ENCODE results near the gene THUMPD1.
"Not testable (repeated sequence)": the region's sequence is repeated elsewhere in the genome, so short reads cannot be mapped to it uniquely, and the experiment has no call there.

The THUMPD1 gene, protein sequence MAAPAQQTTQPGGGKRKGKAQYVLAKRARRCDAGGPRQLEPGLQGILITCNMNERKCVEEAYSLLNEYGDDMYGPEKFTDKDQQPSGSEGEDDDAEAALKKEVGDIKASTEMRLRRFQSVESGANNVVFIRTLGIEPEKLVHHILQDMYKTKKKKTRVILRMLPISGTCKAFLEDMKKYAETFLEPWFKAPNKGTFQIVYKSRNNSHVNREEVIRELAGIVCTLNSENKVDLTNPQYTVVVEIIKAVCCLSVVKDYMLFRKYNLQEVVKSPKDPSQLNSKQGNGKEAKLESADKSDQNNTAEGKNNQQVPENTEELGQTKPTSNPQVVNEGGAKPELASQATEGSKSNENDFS

DNA sequence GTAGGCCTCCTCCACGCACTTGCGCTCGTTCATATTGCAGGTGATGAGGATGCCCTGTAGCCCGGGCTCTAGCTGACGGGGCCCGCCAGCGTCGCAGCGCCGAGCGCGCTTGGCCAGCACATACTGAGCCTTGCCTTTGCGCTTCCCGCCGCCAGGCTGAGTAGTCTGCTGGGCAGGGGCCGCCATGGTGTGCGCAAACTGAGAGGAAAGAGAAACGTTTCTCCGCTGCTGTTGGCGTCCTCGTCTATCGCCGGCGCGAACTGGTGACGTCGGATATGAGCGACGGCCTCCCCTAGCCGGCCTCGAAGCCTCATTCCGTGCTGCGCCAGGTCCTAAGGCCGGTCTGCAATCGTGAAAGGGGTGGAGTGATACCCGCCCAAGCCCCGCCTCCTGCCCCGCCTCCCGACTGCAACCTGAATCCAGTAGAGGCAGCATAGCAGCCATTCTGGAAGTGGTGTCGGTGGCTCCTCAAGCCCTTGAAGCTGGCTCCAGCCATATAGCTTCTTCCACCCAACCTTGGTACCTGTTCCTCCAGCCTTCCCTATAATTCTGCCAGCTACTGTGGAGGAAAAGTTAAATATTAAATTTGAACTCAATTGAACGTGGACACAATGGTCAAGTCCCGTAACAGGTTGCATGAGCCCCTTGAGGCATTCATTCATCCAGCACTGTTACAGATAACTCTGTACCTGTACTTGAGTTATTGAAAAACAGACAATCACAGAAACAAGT is at the start of gene THUMPD1:
Gene THUMPD1 (minus strand): TSS at position 265 of the 732 bp plus-strand sequence. CDS start 79 bp downstream, at position 186.
- peak; percentile 92 to 97 (median 96) for DNase-seq

DNA sequence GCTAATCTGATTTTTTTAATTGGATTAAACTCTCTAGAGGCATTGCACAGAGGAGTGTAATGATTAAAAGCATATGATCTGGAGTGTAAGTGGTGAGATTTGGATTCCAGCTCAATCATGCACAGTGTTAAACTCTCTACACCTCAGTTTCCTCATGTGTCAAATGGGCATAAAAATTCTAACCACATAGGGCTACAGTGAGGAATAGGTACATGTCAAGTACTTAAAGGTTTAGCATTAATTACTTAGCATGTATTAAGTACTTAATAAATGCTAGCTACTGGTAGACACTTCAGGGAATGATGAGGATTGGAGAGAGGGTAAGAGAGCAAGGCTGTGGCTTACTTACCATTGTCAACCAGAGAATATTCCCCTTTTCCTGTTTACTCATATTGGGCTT is 47.5 kb upstream of the THUMPD1 start:
- DNase-seq = no peak

DNA sequence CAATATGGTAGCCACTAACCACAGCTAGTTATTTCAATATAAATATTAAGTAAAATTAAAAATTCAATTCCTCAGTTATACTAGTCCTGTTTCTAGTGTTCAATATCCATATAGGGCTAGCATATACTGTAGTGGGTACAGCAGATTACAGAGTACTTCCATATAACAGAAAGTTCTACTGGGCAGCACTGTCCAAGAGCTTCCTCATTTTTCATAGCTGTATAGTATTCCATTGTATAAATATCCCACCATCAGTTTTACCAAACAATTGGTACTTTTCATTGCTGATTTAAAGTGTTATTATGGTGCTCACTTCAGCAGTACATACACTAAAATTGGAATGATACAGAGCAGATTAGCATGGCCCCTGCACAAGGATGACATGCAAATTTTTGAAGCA is 42.6 kb upstream of the THUMPD1 start:
- no peak for DNase-seq

DNA sequence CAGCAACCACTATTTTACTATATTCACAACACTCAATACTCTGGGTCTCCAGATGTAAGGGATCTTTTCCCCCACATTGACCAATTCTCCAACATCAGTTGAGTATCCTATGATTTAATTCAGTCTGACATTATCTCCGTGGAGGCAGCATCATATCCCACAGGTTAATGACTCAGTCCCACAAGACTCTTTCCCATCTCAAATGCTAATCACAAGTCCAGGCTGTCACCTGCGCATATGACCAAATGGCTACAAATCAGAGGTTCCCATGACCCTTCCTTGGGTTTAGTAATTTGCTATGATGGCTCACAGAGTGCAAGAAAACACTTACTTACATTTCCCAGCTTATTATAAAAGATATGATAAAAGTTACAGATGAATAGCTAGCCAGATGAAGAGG is 40.9 kb upstream of the THUMPD1 start:
- DNase-seq = no peak

DNA sequence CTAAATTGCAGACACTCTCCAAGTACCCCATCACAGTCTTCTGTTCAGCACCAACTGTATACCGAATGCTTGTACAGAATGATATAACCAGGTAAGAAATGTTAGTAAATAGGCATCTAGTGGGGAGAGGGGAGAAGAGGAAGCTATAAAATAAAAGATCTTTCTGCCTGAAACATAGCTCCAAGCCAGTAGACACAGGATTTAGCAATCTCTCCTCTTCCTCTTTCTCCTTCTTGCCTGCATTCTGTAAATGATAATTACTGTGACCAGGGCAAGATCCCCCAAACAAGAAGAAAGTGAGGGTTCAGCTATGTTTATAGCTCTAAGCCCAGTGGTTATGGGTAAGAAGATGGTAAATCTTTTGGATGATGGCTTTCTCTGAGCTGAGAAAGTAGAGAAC is 40.1 kb upstream of the THUMPD1 start:
- DNase-seq = no peak

DNA sequence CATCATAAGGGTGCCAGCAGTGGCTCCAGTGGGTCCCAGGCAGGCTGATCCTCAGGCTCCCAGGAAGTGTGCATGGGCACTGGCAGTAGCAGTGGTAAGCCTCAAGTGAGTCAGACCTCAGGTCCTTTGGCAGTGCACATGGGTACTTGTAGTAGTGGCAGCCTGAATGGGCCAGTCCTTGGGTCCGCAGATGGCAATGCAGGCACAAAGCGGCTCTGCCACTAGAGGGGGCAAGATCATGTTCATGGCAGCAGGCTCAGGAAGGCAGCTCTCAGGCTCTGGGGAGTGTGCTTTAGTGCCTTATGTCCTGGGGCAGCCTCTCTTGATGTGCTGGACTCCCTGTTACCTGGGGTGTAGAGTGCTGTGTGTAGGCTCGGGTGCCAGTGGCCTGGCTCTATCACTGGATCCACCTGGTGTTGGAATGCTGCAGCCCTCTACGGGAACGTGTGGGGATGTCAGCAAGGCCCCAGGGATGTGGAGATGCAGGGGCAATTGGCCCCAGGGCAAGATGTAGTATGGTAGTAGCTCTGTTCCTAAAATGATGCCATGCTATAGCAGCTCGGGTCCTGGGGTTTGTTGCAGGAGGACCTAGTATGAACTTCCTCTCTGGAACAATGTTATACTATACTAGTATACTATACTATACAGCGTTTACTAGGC is 33.2 kb upstream of the THUMPD1 start:
- DNase-seq = peak in 3 of 4 experiments; percentile 3 to 20 (median 17)

DNA sequence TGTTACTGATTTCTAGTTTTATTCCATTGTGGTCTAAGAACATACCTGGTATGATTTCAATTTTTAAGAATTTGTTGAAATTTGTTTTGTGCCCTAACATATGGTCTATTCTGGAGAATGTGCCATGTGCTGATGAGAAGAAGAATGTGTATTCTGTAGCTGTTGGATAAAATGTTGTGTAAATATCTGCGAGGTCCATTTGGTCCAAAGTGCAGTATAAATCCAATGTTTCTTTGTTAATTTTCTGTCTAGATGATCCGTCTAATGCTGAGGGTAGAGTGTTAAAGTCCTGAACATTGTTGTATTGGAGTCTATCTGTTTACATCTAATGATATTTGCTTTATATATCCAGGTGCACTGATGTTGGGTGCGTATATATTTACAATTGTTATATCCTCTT is 32.1 kb upstream of the THUMPD1 start:
- DNase-seq = no peak

DNA sequence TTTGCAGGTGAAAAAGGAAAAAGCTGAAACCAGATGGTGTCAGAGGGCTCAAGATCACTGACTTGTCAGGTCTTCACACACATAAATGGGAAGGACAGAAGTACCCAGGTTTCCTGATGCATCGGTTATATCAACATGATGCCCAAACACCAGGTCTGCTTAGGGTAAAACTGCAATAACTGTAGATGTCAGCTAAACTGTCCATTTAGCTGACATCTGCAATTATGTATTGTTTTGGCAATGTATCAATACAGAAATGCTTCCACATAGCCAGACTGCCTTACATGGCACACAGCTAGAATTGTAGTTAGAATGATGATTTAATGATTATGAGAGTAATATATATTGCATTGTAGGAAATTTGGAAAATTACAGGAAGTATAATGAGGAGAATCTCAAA is 27.2 kb upstream of the THUMPD1 start:
- no peak for DNase-seq

DNA sequence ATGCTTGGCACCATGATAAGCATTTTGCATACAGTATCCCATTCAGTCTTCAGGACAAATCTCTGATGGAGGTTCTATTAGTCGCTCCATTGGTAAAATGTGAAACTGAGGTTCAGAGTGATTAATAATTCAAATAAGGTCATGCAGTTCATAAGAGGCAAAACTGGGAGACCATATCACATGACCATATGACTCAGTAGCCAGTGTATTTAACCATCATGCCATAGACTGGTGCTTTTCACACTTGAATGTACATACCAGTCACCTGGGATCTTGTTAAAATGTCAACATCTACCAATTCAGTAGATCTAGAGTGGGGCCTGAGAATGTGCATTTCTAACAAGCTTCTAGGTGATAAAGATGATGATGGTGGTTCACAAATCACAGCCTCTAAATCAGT is 26.5 kb upstream of the THUMPD1 start:
- DNase-seq = no peak

DNA sequence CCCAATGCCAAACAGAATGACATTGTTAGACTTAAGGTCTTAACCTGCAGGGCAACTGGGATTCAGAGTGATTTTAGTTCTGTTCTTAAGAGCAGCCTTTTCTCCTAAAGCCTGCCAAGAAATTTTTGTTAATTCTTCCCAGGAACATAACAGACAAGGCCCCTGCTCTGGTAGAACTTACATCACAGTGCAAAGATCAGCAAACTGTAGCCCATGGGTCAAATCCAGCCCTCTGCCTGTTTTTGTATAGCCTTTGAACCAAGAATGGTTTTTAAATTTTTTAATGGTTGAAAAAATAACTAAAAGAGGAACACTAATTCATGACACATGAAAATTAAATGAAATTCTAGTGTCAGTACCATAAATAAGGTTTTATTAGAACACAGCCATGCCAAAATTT is 26.0 kb upstream of the THUMPD1 start:
- DNase-seq = no peak

DNA sequence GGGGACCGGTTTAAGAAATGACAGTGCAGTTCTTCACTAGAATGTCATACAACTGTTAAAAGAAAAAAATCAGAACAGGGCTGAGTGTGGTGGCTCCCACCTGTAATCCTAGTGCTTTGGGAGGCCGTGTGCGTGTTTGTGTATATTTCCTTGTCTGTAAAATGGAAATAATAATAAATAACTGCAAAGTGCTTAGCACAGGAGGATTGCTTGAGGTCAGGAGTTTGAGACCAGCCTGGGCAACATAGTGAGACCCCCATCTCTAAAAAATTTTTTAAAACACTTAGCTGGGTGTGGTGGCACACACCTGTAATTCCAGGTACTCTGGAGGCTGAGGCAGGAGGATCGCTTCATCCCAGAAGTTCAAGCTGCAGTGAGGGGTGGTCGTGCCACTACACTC is 24.7 kb upstream of the THUMPD1 start:
- no peak for DNase-seq

DNA sequence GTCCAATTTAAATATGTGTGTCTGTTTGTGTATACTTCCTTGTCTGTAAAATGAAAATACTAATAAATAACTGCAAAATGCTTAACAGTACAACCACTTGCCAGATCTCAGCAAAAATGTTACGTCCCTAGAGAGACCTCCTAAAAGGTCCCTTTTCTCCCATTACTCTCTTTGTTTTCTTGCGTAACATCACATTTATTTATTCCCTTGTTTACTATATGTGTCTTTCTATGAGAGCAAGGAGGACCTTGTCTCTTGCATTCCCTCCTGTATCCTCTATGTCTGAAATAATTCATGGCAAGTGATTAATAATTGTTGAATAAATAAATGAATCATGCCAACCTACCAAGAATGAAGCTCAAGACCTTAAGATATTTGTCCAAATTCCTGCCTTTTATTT is 24.1 kb upstream of the THUMPD1 start:
- DNase-seq = no peak

DNA sequence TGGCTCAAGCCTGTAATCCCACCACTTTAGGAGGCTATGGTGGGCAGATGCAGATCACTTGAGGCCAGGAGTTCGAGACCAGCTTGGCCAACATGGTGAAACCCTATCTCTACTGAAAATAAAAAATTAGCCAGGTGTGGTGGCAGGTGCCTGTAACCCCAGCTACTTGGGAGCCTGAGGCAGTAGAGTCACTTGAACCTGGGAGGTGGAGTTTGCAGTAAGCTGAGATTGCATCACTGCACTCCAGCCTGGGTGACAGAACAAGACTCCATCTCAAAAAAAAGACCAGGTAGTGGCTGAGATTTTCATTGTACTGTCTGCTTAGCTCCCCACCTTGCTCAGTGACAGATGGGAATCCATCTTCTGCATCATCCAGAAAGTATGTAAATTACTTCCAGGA is 22.8 kb upstream of the THUMPD1 start:
- DNase-seq = not testable (repeated sequence)

DNA sequence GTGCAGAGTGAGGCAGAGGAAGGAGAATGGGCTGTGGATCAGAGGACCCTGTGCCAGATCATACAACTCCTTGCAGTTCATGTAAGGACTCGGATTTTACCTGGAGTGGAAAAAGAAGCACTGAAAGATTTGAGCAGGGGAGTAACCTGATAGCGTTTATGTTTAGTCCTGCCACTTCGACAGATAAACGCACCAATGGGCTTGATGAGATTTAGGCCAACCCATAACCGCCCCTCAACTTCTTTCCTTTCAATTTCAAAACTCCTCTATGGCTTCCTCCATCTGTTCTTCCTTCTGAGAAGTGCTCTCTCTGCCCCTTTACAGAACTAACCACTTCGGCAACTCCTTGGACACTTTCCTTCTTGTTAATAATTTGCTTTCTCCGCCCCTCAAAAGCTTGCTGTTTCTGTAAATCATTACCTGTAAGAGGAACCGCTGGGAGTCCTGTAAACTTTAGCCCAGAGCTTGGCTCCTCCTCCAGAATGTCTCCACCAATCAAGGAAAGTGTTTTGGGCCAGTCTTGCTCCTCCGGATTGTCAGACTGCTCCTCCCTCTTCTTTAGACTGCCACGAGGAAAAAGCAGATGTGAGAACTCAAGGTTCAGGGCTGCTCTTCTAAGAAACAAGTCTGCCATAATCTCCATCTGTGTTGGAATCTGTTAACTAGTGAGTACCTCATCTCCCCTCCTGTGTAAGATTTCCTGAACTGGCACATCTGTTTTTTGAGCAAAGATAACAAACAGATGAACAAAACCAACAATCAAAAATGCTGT is 22.0 kb upstream of the THUMPD1 start, which contains the start of gene ACSM3:
Gene ACSM3 (plus strand): TSS at position 554 of the 772 bp plus-strand sequence. CDS start 6,021 bp downstream, outside the sequence.
- peak in 3 of 4 experiments; percentile 14 to 24 (median 24) for DNase-seq

DNA sequence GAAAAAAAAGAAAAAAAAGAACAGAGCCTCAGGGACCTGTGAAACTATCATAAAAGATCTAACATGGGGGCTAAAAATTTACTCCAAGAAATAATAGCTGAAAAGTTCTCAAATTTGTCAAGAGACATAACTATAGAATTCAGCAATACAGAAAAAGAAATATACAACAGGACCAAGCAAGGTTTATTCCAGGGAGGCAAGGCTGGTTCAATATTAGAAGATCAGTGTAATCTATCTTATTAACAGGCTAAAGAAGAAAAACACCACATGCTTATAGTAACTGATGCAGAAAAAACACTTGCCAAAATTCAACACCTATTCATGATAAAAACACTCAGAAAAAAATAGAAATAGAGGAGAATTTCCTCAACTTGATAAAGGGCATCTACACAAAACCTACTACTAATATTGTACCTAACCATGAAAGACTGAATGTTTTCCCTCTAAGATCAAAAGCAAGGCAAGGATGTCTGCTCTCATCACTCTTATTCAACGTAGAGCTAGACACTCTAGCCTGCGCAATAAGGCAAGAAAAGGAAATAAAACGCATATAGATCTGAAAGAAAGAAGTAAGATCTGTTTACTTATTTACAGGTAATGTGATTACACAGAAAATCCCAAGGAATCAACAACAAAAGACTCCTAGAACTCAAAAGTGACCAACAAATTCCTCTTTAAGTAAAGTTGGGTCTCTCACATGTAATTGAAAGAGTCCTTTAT is 20.9 kb upstream of the THUMPD1 start:
- DNase-seq = no peak

DNA sequence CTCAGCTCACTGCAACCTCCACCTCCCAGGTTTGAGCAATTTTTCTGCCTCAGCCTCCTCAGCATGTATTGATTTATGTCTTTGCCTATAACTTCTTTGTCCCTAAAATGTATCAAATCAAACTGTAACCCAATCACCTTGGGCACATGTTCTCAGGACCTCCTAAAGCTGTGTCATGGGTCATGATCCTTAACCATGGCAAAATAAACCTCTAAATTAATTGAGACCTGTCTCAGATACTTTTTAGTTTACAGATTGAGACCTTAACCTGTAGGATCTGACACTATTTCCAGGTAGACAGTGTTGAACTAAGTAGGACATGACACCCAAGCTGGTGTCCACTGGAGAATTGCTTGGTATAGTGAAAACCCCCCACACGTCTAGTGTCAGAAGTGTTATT is 19.6 kb upstream of the THUMPD1 start:
- no peak for DNase-seq

DNA sequence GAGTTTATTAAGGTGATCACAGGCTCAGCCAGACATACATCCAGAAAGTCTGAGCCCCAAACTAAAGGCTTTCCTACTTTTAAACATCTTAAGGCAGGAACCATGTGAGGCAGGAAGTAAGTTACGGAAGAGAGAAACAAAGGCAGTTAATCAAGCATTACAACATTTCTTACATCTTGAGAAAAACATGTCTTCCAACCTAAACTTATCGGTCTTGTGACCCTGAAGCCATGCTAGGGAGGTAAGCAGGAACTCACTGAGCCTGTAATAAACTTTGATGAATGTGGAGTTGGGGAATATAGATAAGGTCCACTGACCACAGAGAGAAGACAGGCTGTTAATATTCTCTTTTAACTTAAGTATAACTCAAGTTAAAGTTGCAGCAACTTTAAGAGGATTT is 18.7 kb upstream of the THUMPD1 start:
- no peak for DNase-seq

DNA sequence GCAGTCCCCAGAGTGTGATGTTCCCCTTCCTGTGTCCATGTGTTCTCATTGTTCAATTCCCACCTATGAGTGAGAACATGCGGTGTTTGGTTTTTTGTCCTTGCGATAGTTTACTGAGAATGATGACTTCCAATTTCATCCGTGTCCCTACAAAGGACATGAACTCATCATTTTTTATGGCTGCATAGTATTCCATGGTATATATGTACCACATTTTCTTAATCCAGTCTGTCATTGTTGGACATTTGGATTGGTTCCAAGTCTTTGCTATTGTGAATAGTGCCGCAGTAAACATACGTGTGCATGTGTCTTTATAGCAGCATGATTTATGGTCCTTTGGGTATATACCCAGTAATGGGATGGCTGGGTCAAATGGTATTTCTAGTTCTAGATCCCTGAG is 14.2 kb upstream of the THUMPD1 start:
- DNase-seq = not testable (repeated sequence)

DNA sequence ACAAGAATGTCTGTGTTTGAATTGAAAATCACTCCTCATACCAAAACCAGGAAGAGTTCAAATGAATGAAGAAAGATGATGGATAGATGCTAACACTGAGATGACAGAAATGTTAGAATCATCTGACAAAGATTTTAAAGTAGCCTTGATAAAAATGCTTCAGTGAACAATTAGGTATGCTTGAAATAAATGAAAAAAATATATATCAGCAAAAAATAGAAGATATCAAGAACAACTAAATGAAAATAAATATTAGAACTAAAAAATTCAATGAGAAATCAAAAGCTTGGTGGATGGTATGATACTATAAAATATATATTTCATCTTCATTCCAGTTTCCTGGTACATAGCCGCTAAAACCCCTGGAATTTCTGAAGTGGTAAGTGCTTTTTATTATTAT is 13.6 kb upstream of the THUMPD1 start:
- DNase-seq = no peak

DNA sequence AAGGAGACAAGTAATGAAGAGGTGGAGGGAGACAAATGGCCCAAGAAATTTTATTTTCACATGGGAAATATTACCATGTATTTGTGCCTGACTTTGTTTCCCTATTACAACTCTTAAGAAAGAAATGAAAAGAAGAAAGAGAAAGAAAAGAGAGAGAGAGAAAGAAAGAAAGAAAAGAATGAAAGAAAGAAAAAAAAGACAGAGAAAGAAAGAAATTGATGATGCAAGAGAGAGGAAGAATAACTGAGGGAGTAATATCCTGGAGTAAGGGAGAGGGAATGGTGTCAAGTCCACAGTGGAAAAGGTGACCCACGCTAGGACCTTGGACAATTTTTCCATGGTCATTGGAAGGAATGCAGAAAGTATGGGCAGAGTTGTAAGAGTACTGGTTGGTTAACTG is 12.1 kb upstream of the THUMPD1 start:
- no peak for DNase-seq

DNA sequence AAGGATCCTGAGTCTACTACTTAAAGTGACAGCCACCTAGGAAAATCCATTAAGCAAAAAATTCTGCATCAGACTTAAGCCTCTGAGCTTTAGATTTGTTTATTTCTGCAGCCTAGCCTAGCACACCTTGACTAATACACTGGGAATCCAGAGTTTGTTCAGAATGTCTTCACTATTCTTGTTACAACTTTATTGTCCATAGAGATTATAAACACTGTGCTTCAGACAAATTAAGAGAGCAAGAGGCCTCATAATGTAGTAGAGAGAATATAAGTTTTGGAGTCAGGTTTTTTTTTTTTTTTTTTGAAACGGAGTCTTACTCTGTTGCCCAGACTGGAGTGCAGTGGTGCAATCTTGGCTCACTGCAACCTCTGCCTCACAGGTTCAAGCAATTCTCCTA is 8.9 kb upstream of the THUMPD1 start:
- no peak for DNase-seq

DNA sequence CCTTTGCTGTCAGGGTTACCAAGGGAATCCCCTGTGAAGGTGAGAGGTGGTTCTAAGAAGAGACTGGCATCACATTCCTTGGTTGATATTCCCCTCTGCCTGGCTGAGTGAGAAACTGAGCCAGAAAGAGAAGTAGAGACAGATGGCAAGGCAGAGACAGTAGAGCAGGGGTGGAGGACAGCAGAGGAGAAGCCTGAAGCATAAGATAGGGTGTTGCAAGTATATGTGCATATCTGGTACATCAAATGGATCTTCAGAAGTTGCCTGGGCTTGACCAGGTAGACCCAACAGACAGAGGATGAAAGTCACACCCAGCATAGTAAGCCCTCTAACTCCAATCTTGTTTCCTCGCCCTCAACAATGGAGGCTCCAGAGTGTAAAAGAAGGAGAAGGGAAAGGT is 7.9 kb upstream of the THUMPD1 start:
- no peak for DNase-seq

All from activated CD4-positive, CD25-positive, alpha-beta regulatory T cell (primary cell).